GM19023 (cell line): ENCODE measurements around the gene AHSG.

Experiments
- ATAC-seq: cut with Tn5 transposase; IDR thresholded peaks from one replicate; pipeline ENCODE4 v1.9.1; 2021; ENCODE audit warnings: mild to moderate bottlenecking, moderate library complexity; ENCODE audit not compliant: unreplicated experiment

AHSG gene

DNA sequence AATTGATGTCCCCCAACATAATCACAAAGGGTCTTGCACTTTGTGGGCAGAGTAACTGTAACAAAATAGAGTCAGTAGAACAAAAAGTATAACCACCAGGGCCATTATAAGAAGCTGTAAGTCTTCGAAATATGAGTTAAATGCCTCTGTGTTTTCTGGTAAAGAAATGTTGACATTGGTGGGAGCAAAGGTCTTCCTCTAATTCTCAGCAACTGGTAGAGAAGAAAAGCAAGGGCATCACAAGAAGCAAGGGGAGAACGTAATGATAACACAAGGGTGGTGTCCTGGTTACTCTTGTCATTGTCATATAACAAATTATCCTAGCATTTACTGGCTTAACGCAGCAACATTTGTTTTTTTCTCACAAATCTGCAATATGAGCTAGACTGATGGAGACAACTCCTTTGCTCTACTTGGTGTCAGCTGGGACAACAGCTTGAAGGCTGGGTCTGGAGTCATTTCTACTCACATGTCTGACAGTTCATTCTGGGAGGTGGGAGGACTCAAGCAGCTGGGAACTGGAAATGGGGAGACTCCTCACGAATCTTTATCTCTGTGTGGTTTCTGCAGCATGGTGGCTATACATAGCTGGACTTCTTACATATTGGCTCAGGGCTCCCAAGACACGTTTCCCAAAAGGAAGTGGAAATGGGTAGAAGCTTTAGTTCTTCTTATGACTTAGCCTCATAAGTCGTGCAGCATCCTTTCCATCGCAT, 22.1 kb upstream of the AHSG start:
- no peak for ATAC-seq

DNA sequence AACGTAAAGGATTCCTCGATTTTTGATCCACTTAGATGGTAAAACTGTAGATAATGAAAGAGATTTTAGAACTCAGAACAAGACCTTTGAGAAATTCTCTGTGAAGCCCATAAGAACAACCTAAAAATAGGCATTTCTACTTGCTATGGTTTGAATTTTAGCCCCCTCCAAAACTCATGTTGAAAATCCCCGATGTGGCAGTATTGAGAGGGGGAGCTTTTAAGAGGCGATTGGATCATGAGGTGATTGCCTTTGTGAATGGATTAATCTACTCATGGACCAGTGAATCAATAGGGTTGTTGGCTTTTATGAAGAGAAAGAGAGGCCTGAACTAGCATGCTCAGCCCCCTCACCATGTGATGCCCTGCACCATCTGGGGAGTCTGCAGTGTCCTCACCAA, 20.2 kb upstream of the AHSG start:
- no peak for ATAC-seq

DNA sequence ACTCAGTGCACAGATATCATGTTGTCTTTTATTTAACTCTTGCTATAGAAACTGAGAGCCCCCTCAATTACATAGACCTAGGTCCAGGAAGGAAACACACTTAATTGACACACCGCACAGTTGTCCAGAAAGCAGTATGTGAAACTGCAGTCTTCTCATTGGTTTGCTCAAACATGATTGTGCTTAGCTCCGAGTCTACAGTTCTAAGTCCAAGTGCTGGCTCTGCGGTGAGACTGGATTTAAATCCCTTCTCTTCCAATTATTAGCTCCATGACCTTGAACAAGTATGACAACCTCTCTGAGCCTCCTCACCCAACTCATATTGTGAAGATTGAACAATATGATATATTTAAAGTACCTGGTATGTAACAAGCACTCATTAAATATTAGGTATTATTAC, 19.0 kb upstream of the AHSG start:
- ATAC-seq, result no peak

DNA sequence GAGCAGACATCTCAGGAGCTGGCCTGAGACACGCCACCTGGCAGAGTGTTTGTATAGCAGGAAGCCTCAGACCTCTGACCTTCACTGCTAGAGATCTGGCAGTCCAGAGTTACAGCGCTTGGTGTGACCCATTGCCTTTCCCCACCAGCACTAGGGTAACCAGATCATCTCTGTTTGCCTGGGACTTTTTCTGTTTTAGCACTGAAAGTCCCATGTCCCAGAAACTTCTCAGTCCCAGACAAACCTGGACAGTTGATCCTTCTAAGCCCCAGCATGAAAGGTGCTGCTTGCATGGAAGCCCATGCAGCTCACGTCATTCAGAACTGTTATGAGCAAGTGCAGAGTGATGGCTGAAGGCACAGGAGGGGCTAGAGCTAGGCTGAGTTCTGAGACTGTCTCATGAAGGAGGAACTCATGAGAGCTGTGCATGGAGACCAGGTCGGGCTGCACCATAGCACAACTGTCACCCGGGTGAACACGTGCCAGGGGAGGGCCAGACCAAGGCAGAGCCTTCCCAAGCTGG, 18.2 kb upstream of the AHSG start:
- no peak for ATAC-seq

DNA sequence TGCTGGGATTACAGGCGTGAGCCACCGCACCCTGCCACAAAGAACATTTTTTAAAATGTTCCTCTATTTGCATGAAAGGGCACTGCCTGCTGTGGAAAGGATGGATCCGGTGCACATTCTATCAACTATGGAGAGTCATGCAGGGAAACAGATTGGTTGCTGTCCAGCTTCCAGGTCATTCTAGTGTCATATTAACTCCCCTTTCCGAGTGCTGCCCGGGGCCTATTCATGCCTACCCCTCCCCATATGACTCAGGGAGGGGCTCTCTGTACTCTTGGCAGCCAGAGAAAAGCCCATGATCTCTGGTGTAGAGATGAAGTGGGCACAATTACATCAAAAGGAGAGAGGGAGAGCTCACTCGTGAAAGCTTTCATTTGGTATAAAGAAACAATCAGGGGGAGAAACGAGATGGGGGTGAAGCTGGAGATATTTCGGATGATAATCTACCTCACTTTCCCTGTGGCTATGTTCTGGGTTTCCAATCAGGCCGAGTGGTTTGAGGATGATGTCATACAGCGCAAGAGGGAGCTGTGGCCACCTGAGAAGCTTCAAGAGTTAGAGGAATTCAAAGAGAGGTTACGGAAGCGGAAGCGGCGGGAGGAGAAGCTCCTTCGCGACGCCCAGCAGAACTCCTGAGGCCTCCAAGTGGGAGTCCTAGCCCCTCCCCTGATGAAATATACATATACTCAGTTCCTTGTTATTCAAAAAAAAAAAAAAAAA, 16.1 kb upstream of the AHSG start:
- no peak for ATAC-seq

DNA sequence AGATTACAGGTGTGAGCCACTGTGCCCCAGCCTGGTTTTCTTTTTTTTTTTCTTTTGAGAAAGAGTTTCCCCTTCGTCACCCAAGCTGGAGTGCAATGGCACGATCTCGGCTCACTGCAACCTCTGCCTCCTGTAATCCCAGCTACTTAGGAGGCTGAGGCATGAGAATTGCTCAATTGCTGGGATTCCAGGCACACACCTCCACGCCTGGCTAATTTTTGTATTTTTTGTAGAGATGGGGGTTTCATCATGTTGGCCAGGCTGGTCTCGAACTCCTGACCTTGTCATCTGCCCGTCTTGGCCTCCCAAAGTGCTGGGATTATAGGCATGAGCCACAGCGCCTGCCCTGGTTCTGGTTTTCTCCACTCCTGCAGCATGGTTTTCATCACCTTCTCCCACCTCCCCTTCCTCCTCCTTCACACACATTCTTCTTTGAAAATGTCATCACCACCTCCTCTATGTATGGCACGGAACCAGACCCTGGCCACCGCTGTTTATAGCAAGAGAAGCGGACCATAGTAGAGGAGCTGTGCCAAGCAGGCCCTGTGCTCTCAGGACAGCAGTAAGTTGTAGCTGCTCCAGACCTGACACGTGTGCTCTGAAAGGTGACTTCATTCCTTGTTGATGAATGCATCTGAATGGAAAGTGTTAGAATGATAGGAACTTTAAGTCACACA, 14.6 kb upstream of the AHSG start:
- ATAC-seq, result no peak

DNA sequence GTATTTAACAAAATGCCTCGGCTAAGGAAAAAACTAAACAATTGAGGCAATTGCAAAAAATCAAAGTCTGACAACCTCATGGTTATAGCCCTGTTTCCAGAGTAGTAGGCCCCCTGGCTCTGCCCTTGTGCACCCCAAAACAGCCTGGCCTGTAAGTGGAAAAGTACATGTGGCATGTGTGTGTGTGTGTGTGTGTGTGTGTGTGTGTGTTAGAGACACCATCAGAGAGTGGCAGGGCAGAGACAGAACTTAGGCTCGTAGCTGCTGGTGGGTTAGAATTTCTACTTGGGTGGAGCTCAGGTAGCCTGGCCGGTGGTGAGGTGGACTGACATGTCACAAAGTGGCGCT, 14.1 kb upstream of the AHSG start:
- ATAC-seq, result no peak

DNA sequence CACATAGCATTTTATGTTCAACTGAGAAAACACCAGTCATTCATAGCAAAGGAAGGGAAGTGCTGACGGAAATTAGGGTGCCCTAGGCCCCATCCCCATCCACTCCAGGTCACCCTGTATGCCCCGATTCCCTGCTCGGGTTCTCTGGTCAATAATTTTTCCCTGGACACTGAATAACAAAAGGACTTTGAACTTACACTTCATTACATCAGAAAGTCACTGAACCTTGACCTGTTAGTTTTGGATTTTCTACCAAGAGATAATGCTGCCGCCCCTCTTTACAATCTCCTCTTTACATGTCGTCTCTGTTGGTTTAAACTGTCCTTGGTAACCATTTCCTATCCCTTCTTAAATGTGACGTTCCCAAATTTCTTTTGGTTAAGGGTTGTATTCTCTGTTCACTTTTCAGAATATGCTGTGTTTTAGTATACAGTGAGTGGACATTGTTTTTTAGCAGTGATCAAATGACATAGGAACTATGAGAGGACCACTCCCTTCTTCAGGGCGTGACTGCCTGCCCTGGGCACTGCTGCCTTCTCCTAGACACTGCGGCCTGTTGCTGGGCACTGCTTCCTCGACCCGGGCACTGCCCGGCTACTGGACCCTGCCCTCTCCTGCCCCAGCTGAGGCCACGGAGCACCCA, 13.6 kb upstream of the AHSG start:
- ATAC-seq, result no peak

DNA sequence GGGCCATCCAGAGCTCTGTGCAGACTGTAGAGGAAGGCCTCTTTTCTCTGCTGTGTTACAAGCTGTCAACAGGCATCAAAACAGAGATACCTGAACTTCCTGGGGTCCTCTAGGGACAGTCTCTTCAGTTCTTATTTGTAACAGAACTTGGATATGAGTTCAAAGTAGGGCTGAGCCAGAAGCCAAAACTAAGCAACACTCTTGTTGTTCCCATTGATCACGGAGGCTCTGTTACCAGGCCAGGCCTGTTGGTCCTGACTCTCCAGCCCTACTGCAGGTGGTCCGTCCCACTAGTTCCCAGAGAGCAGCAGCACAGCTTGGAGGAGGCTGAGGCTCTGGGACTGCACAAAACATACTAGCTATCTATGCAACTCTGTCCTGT, 13.1 kb upstream of the AHSG start:
- ATAC-seq, result no peak

DNA sequence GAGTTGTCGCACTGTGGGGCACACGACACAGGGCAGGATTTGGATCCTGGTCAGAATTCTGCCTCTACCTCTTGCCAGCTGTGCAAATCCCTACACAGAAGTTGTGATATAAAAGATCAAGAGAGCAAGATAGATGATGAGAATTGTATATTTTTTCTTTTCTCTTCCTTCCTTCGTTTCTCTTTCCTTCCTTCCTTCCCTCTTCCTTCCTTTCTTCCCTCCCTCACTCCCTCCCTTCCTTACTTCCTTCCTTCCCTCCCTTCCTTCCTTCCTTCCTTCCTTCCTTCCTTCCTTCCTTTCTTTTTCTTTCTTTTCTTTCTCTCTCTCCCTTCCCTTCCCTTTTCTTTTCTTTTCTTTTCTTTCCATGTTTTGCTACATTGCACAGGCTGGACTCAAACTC, 12.0 kb upstream of the AHSG start:
- ATAC-seq, result no peak

DNA sequence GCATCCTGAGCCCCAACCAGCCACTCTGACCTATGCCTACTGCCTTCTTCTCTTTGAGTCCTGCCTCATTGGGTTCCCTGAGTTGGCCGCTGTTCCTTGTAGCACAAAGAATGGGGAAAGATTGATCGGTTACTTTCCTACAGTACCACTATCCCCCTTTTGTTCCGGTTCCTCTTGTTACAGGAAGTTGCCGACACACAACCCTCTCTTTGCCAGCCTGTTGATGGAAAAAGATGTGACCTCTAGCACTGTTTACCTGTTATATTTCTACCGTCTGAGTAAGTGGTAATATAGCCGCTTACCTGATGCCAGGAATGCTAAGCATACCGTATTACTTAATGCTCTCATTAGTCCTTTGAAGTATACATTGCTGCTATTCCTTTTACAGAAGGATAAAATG, 9.7 kb upstream of the AHSG start:
- ATAC-seq, result no peak

DNA sequence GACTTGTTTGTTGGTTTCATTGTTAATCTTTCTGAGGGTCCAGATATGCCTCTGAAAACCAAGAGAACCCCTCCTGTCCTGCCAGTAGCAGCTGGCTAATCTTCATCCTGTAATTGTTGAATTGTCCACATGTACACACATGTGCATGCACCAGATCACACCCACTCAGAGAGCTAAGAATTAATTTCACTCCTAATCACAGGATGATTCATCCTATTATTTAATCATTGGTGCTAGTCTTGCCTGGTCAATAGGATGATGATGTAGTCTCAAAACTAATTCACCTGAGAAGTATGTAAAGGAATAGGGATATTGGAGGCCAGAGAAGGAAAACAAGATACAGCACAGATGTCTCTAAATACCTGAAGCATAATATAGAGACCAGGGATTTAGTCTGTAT, 7.8 kb upstream of the AHSG start:
- no peak for ATAC-seq

DNA sequence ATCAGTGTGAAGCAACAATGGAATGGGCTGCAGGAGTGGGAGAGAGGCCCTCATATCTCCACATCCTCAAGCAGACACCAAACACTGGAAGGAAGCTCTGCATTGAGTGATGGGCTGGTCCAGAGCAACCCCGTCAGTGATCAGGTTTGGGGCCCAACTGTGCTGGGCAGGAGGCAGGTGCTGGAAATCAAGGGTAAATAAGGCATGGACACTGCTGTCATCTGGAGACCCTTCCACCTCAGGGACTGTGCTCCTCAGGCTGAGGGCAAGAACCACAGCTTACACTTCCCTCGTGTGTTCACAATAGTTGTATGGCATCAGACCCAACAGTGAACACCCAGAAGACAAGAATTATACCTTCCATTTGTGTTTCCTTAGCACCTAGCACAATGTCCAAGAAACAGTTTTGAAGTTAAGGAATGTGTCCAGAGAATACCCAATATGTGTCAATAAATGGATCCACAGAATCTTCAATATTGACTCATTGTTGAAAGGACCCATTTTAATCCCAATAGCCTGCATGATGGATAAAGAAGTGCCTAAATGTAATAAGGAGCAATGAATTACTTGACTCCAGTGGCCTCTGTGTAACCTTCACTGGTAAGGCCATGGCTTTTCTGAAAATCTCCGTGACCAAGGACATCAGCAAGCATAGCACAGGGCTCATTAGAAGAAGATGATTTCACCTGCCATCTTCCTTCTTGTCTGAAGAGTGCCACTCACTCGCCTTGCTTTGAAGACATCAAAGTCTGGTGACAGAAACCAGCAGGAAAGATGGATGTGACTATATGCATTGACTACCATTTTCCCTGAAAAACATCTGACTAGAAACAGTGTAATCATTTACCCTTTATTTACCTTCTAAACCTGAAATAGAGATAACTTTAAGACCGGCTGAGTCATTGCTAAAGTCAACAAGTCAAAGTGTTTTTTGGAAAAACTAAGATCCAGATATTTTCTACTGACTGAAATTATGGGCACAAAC, 7.0 kb upstream of the AHSG start:
- no peak for ATAC-seq

DNA sequence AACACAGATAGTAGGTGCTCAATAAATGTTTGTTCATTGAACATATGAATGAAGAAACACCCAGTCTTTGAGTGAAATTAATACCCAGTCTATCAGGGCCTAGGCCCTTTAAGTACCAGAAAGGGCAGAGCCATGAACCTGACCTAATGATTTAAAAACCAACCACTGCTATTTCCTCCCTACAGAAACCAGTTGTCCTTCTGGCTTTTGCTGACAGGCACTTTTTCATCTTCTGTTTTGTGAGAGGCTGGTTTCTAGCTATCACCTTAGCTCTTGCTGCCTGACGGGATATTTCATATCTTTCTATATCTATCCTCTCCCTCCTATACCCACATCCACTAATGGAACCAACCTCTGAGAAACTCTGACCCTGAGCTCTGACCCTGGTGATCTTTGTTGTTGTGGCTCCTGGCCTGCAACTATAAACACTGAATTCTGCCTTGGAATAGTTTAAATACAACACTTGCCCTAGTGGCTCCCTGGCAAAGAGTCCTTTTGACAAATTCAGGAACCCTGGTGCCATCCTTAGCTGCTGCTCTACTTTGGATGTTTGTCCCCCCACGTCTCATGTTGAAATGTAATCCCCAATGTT, 4.1 kb upstream of the AHSG start:
- no peak for ATAC-seq

DNA sequence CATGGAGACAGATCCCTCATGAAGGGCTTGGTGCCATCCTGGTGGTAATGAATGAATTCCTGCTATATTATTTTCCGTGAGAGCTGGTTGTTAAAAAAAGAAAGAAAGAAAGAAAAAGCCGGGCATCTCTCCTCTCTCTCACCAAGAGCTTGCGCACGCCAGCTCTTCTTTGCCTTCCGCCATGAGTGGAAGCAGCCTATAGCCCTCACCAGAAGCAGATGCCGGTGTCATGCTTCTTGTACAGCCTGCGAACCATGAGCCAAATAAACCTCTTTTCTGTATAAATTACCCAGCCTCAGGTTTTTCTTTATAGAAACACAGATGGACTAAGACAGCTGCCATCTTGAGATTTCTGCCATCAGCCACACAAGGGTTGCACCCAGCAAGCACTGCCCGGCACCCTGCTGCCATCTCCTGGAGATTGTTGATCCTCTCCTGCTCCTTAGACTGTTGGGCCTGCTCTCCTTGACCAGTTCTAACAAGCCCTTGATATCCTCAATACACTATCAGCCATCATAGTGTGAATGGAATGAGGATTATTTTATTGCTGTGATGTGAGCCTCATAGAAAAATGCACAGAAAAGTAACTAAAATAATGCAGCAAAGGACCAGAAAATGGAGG, 3.5 kb upstream of the AHSG start:
- no peak for ATAC-seq

DNA sequence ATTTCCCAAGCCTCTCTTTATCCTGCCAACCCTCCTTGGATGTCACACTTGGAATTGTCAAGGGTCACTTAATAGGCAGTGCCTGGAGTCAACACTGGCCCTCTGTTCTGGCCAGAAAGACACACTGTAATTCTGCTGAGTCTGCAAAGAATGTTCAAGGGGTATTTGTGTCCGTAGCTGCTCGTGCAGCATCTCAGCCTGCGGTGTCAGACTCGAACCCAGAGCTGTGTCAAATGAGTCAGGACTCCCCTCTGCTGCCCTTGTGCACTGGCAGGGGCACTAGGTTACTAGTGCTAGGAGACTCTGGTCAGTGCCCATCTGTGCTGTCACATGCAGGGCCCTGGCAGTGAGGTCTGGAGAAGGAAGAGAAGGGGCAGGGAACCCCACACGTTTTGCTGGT, 795 bp upstream of the AHSG start:
- ATAC-seq, result no peak

DNA sequence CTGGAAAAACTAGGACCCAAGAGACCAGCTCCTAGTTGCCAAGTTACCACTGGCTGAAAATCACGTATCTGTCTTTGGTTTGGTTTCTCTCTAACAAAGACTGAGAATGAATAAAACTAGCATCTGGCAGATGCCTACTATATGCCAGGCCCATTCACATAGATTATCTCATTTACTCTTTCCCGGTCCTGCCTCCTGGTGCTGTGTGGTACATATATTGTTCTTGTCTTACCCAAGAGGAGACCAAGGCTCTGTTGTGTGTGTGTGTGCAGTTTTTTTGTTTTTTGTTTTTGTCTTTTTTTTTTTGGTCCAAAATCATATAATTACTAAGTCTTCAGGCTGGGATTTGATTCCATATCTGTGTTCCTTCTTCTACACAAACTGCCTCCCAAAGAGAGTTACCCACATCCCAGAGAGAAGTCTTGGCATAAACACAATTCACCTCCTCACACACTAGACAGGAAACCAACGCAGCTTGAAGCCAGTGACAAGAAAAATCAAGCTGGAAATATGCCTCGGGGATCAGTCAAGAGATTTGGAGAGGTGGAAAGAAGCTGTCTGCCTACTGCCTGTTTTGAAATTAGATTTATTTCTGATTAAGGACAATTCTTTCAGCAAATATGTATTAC, 891 bp downstream of the AHSG start:
- ATAC-seq, result no peak

DNA sequence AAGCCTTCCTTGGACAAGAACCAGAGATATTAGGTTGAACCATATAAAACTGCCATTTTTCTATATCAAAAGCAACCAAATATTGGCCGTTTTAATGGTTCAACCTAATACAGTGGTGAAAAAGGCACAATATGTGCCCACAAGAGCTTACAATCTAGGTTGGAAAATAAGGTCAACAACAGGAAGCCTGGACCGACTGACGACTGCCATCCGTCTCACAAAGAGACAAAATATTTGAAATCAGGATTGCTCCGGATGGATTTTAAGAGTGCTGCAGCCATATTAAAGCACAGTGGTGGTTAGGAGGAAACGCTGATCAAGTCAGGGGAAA, 1.4 kb downstream of the AHSG start:
- no peak for ATAC-seq
